ENCODE data around the gene RHBDF1.

GRCh38 chr16:34648-34987 is 37.8 kb downstream of the RHBDF1 start:
- TF ChIP-seq CTCF (IDR thresholded peaks at IDR 0.05; ENCODE audit: insufficient read depth, low read depth, low read length), result no peak
- no peak for TF ChIP-seq EZH2 (IDR thresholded peaks at IDR 0.05; ENCODE audit: insufficient read depth, low read length)
